Nucleus accumbens (tissue), 56 donors: ENCODE results near the gene TRMT10C.

Source experiments
- DNase-seq, 56 donors: peaks; one replicate each; lab custom pipeline; 2025; lab: John Stamatoyannopoulos, UW

TRMT10C gene

GRCh38 chr3:101615525-101615924, 53.9 kb downstream of the TRMT10C start:
- DNase-seq: no peak
